Nephron progenitor cell (in vitro differentiated cells): ENCODE measurements around the gene SERP2.
A peak's percentile ranks its signal among the peaks of the same experiment; 100 is the strongest.

Experiments
- DNase-seq: peaks from one replicate; pipeline ENCODE4 v3.0.0; 2021
- H3K27ac Mint-ChIP-seq: 2 replicates; pipeline ENCODE4 v1.8.0; 2021; ENCODE audit warnings: mild to moderate bottlenecking, moderate library complexity, mixed read lengths
- H3K27me3 Mint-ChIP-seq: 2 replicates; pipeline ENCODE4 v1.8.0; 2021; ENCODE audit warnings: mild to moderate bottlenecking, low read depth, mixed read lengths; ENCODE audit not compliant: poor library complexity
- H3K36me3 Mint-ChIP-seq: 2 replicates; pipeline ENCODE4 v1.8.0; 2021; ENCODE audit warnings: low read depth, mixed read lengths
- H3K4me1 Mint-ChIP-seq: 2 replicates; pipeline ENCODE4 v1.8.0; 2021; ENCODE audit warnings: mixed read lengths
- H3K4me3 Mint-ChIP-seq: 2 replicates; pipeline ENCODE4 v1.8.0; 2021; ENCODE audit warnings: mild to moderate bottlenecking, moderate library complexity, mixed read lengths
- H3K9me3 Mint-ChIP-seq: 2 replicates; pipeline ENCODE4 v1.8.0; 2021; ENCODE audit warnings: mild to moderate bottlenecking, moderate library complexity, mixed read lengths
- CTCF ChIP-seq: fragments of 200-600 bp; sonication (generic); IDR thresholded peaks from 2 replicates; pipeline ENCODE4 v1.5.0; 2021; ENCODE audit warnings: antibody characterized with exemption

SERP2 gene

GRCh38 chr13:44393391-44393790, 19.8 kb downstream of the SERP2 start:
- no peak for DNase-seq
- Mint-ChIP-seq H3K27ac (peak overlapping the region; percentile 91), H3K4me3 (no peak overlapping the region), H3K36me3 (peaks cover 6% of the 10 kb centered on the region), H3K4me1 (peaks cover 88% of the 10 kb centered on the region), H3K9me3 (no peaks in the 10 kb centered on the region), H3K27me3 (no peaks in the 10 kb centered on the region)
- no peak for TF ChIP-seq CTCF

GRCh38 chr13:44394658-44395057, 21.0 kb downstream of the SERP2 start:
- Mint-ChIP-seq H3K36me3 (peaks cover 6% of the 10 kb centered on the region), H3K4me3 (no peak overlapping the region), H3K9me3 (no peaks in the 10 kb centered on the region), H3K27ac (no peak overlapping the region), H3K27me3 (no peaks in the 10 kb centered on the region), H3K4me1 (peaks cover 88% of the 10 kb centered on the region)
- DNase-seq: no peak
- TF ChIP-seq CTCF: no peak

GRCh38 chr13:44395976-44396694, 22.5 kb downstream of the SERP2 start:
- H3K4me1 Mint-ChIP-seq: peaks cover 90% of the 10 kb centered on the region
- H3K36me3 Mint-ChIP-seq: no peaks in the 10 kb centered on the region
- H3K27ac Mint-ChIP-seq: peak overlapping the region; percentile 97
- no peak overlapping the region for H3K4me3 Mint-ChIP-seq
- no peaks in the 10 kb centered on the region for H3K27me3 Mint-ChIP-seq
- DNase-seq: no peak
- TF ChIP-seq CTCF: no peak
- H3K9me3 Mint-ChIP-seq: no peaks in the 10 kb centered on the region

GRCh38 chr13:44396701-44397580, 23.3 kb downstream of the SERP2 start:
- Mint-ChIP-seq H3K9me3 (no peaks in the 10 kb centered on the region), H3K27me3 (peaks cover 4% of the 10 kb centered on the region), H3K36me3 (no peaks in the 10 kb centered on the region), H3K4me1 (peaks cover 95% of the 10 kb centered on the region), H3K27ac (peak overlapping the region; percentile 97), H3K4me3 (peak overlapping the region; percentile 56)
- no peak for TF ChIP-seq CTCF
- peak; percentile 33 for DNase-seq

GRCh38 chr13:44397766-44398223, 24.2 kb downstream of the SERP2 start:
- Mint-ChIP-seq H3K4me3 (peak overlapping the region; percentile 56), H3K27ac (peak overlapping the region; percentile 97), H3K4me1 (peaks cover 95% of the 10 kb centered on the region), H3K9me3 (no peaks in the 10 kb centered on the region), H3K36me3 (no peaks in the 10 kb centered on the region), H3K27me3 (peaks cover 4% of the 10 kb centered on the region)
- no peak for TF ChIP-seq CTCF
- DNase-seq: no peak
